PC-9 (cell line): ENCODE measurements around the gene GSTP1.

ENCODE experiments used
- EZH2 ChIP-seq: fragments of 200-600 bp; sonication (generic); IDR thresholded peaks from 2 replicates; pipeline ENCODE4 v1.8.0; 2017; ENCODE audit warnings: antibody characterized with exemption, low read depth
- TF ChIP-seq, protein P1 (sequence below): fragments of 200-600 bp; sonication (generic); conservative IDR thresholded peaks from 2 replicates; pipeline ENCODE4 v1.6.1; 2017; ENCODE audit warnings: mixed run types, antibody characterized with exemption, mild to moderate bottlenecking, moderate library complexity

DNA sequence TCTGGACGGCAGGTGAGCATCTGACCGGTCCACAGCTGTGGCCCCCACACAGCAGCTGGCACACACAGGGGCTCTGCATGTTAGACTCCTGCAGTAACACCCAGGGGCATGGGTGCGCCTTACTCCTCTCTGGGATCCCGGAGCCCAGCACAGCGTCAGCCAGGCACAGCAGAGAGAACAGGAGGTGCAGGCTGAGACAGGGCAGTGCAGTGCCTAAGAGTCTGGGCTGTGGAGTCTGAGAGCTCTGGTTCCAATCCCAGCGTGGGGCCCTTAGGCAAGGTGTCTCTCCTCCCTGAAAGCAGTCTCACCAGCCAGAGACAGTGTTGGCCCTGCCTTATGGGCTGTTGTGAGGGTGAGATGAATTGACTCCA lies 43.8 kb downstream of the GSTP1 start:
- TF ChIP-seq, protein P1, sequence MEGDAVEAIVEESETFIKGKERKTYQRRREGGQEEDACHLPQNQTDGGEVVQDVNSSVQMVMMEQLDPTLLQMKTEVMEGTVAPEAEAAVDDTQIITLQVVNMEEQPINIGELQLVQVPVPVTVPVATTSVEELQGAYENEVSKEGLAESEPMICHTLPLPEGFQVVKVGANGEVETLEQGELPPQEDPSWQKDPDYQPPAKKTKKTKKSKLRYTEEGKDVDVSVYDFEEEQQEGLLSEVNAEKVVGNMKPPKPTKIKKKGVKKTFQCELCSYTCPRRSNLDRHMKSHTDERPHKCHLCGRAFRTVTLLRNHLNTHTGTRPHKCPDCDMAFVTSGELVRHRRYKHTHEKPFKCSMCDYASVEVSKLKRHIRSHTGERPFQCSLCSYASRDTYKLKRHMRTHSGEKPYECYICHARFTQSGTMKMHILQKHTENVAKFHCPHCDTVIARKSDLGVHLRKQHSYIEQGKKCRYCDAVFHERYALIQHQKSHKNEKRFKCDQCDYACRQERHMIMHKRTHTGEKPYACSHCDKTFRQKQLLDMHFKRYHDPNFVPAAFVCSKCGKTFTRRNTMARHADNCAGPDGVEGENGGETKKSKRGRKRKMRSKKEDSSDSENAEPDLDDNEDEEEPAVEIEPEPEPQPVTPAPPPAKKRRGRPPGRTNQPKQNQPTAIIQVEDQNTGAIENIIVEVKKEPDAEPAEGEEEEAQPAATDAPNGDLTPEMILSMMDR, result no peak
- TF ChIP-seq EZH2, result no peak
